ENCODE data around the gene PTBP3. TPM values are rescaled to one million over a fixed set of nuclear protein-coding genes. Genes with fewer than 3 reads are reported as not detected.

The PTBP3 gene
- total and polyA plus RNA-seq, 2 of the 4 experiments (the other 2 are of a cell fraction): 8.6 to 15.6 TPM

DNA sequence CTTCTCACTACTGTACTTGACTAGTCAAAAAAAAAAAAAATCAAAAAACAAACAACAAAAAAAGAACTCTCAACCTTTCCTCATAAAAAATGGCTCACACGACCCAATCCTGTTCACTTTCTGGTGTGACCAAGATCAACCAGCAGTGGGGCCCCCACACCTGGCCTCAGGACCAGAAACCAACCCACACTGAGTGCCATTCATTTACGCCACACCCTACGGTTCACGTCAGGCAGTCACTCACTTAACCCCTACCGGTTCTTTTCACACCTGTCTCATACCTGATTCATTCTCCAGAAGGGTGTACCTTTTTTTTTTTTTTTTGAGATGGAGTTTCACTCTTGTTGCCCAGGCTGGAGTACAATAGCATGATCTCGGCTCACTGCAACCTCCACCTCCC is 164.1 kb downstream of the PTBP3 start:
- Histone ChIP-seq H3K4me1 (ENCODE audit: control insufficient read depth, insufficient read depth, low read length) (peaks cover 3% of the 10 kb centered on the region; the same call in 1 of the 2 replicates), H3K9ac (ENCODE audit: low read depth, low read length) (no peak overlapping the region), H3K79me1 (ENCODE audit: low read depth in 1 of 2, low read length in 2 of 2) (peaks cover 9 to 30% of the 10 kb centered on the region in 2 experiments; a peak in 3 of 4 replicates), H2AK5ac (ENCODE audit: low read depth, low read length) (no peak overlapping the region), H2BK20ac (ENCODE audit: low read depth, low read length) (no peak overlapping the region), H2AFZ (replicated peaks; ENCODE audit: low read length, poor library complexity) (no peak overlapping the region), H2BK15ac (ENCODE audit: low read depth, low read length) (no peak overlapping the region), H3K56ac (ENCODE audit: extremely low read depth, insufficient read depth, low read length) (no peak overlapping the region), H3K27ac (ENCODE audit: insufficient read depth, low read length) (no peak overlapping the region), H2BK120ac (ENCODE audit: low read depth, low read length) (no peak overlapping the region), H4K20me1 (ENCODE audit: insufficient read depth, low read length) (no peaks in the 10 kb centered on the region), H4K8ac (ENCODE audit: low read depth in 2 of 2, low read length in 2 of 2) (no peak overlapping the region), H3K4ac (ENCODE audit: low read depth, low read length) (no peak overlapping the region), H3K9me1 (ENCODE audit: insufficient read depth, low read length) (peaks cover 11% of the 10 kb centered on the region), H4K91ac (ENCODE audit: insufficient read depth, low read depth, low read length) (no peak overlapping the region), H2AK9ac (replicated peaks; ENCODE audit: low read depth, low read length, poor library complexity) (no peak overlapping the region), H3K9me3 (ENCODE audit: control insufficient read depth, insufficient read depth, low read length) (no peaks in the 10 kb centered on the region), H4K5ac (ENCODE audit: low read depth, low read length) (no peak overlapping the region), H3K4me2 (ENCODE audit: low read depth, low read length) (no peak overlapping the region), H3K18ac (ENCODE audit: low read depth, low read length) (no peak overlapping the region), H3K23ac (ENCODE audit: low read depth, low read length) (no peak overlapping the region), H3K14ac (replicated peaks; ENCODE audit: low read depth, low read length) (no peak overlapping the region), H3K4me3 (ENCODE audit: insufficient read depth, low read depth, low read length) (no peak overlapping the region), H3K27me3 (ENCODE audit: control insufficient read depth, insufficient read depth, low read length) (no peaks in the 10 kb centered on the region; the same call in 1 of the 2 replicates), H2BK5ac (ENCODE audit: low read depth, low read length, poor library complexity, severe bottlenecking) (no peak overlapping the region), H3K36me3 (ENCODE audit: control insufficient read depth, insufficient read depth, low read length) (no peaks in the 10 kb centered on the region)
- dilution Hi-C loops (cut with HindIII; ENCODE audit: low sequenced_read_pairs, unreplicated experiment) (no loop called here), intact Hi-C loops (cut with micrococcal nuclease) (no loop called here), in situ Hi-C loops (cut with MboI; ENCODE audit: low sequenced_read_pairs) (no loop called here)
- WGBS, 2 experiments (ENCODE audit: extremely low coverage in 2 of 2, insufficient read length in 1 of 2): 60% methylated on average over 1 of the region's 6 CpGs; no CpG with 5 or more reads in 1 of the 2 experiments
- no peak for ATAC-seq (ENCODE audit: low read depth)
- DNase-seq: no peak
- ChIA-PET CTCF (no interaction called here), POLR2A (ENCODE audit: unreplicated experiment) (no interaction called here)
- no TSS peak for BruUV-seq (replicated peaks)
- TF ChIP-seq POLR2A (IDR thresholded peaks at IDR 0.05; ENCODE audit: low read depth, low read length) (no peak), FOS (IDR thresholded peaks at IDR 0.05; ENCODE audit: low read depth, low read length) (no peak), NFE2L2 (IDR thresholded peaks at IDR 0.05; ENCODE audit: low read depth, low read length) (no peak)

Data from IMR-90 (cell line).